Adrenal gland (tissue), 12 donors: ENCODE measurements around the gene SLC43A3. TPM values are rescaled to one million over a fixed set of nuclear protein-coding genes. Genes with fewer than 3 reads are reported as not detected.
"Not testable (repeated sequence)": the region's sequence is repeated elsewhere in the genome, so short reads cannot be mapped to it uniquely, and the experiment has no call there.

Experiments used
- DNase-seq, 7 donors: peaks; one replicate each; pipeline ENCODE4 v3.0.0-alpha.2; 2019 to 2020
- H3K27ac ChIP-seq, 5 donors: fragments of 200-600 bp; sonication (generic) in 4 of 5; 1 replicate in 3 of 5; 2 replicates in 2 of 5; pipeline versions ENCODE4 v1.5.1 to v1.8.0; 2016 to 2020; ENCODE audit warnings: mild to moderate bottlenecking in 1 of 5
- H3K27me3 ChIP-seq: fragments of 200-600 bp; 2 replicates; pipeline ENCODE4 v1.8.0; 2021
- H3K36me3 ChIP-seq, 2 donors: fragments of 200-600 bp; replicated peaks in 1 of 2; 1 replicate in 1 of 2; 2 replicates in 1 of 2; pipeline versions ENCODE4 v1.5.1 to v1.8.0; 2018 to 2022
- H3K4me1 ChIP-seq, 2 donors: fragments of 200-600 bp; replicated peaks in 1 of 2; 1 replicate in 1 of 2; 2 replicates in 1 of 2; pipeline versions ENCODE4 v1.5.1 to v1.8.0; 2018 to 2021
- H3K4me3 ChIP-seq, 4 donors: fragments of 200-600 bp; sonication (generic) in 3 of 4; one replicate each; pipeline ENCODE4 v1.5.1; 2016 to 2018
- H3K9me3 ChIP-seq, 3 donors: fragments of 200-600 bp; sonication (generic) in 1 of 3; replicated peaks in 1 of 3; 1 replicate in 2 of 3; 2 replicates in 1 of 3; pipeline versions ENCODE4 v1.5.1 to v1.8.0; 2016 to 2021
- CTCF ChIP-seq, 6 experiments: fragments of 450-650 bp in 4 of 6; fragments of 200-600 bp in 2 of 6; sonication (generic) in 1 of 6; IDR thresholded peaks; 1 replicate in 5 of 6; 2 replicates in 1 of 6; pipeline versions ENCODE4 v1.5.1 to v1.8.0; 2016 to 2021; ENCODE audit warnings: antibody characterized with exemption in 6 of 6, mild to moderate bottlenecking in 2 of 6, moderate library complexity in 1 of 6
- POLR2A ChIP-seq, 2 donors: fragments of 450-650 bp; IDR thresholded peaks; one replicate each; pipeline ENCODE4 v1.6.1; 2017; ENCODE audit warnings: antibody characterized with exemption in 2 of 2, mild to moderate bottlenecking in 2 of 2, moderate library complexity in 1 of 2
- WGBS, 4 donors: extraction: QIAGEN DNeasy Blood & Tissue Kit in 2 of 4; methylation state at CpG; one replicate each; pipeline versions ENCODE4 v1.1.5 to v1.1.7; 2013 to 2017; 5-methylcytosine and 5-hydroxymethylcytosine counted together
- intact Hi-C, 2 donors: fragments of 100-400 bp; cut with DNase I; formaldehyde crosslinking; loops; one replicate each; pipeline versions ENCODE4 v1.14.1 to v1.15.0; 2022 to 2023
- polyA plus RNA-seq, 3 donors: library from polyadenylated mRNA; stranded (reverse); fragments of 200-250 nt in 2 of 3; fragments of 350-450 nt in 1 of 3; fragmentation: Illumina TruSeq in 1 of 3; extraction: RNeasy Lipid Tissue Mini Kit (QIAGEN cat#74804) in 1 of 3; gene quantifications; one replicate each; pipeline ENCODE4 v1.2.3, GENCODE V29; 2013 to 2014
- total RNA-seq, 9 donors: library from RNA; depleted of rRNA in 4 of 9; stranded (reverse); fragments of >200 nt in 4 of 9; fragments of 120-200 nt in 1 of 9; fragmentation: NEBNext Ultra II Directional in 1 of 9; extraction: Animal tissue kit (Norgen Biotek cat#: 25700) in 1 of 9; gene quantifications; one replicate each; pipeline versions ENCODE4 v1.1.0 to v1.2.4, GENCODE V29; 2013 to 2023
- donor health status: healthy with polysubstance abuse.
- donor health status: Bipolar disorder and iron deficiency.
- donor health status: DM: yes; HTN: yes; CAD: no.
- donor health status: DM: no; HTN: no; CAD: no.
- donor health status: DM: no; HTN: no; CAD: no.
- donor health status: DM: yes; HTN: yes; CAD: no.

SLC43A3 gene
- total and polyA plus RNA-seq, 12 donors: 14.0 to 72.7 (median 27.3) TPM

DNA sequence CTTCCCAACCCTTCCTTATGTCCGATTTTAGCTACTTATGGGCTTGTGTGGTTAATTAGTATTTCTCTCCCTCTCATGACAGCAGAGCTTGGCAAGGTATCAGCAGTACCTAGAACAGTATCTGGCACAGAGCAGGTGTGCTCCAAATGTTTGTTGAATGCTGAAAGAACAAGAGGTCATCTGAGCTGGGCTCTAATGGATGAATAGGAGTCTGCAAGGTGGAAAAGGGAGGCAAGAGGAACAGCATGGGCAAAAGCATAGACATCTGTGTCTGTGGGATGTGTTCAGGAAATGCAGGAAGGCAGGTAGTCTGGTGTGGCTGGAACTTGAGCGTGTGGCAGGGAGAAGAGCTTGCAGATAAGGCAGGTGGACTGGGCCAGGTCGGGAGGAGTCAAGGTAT, 65.0 kb downstream of the SLC43A3 start:
- Histone ChIP-seq H3K27me3 (no peaks in the 10 kb centered on the region), H3K27ac (no peak overlapping the region), H3K9me3 (no peaks in the 10 kb centered on the region), H3K36me3 (no peaks in the 10 kb centered on the region), H3K4me3 (no peak overlapping the region), H3K4me1 (no peaks in the 10 kb centered on the region)
- no peak for DNase-seq
- TF ChIP-seq POLR2A (IDR thresholded peaks at IDR 0.05) (no peak), CTCF (IDR thresholded peaks at IDR 0.05) (no peak)
- intact Hi-C loops: no loop called here
- 65 to 83% (median 76%) methylated on average over 3 of the region's 3 CpGs for WGBS, 4 donors

DNA sequence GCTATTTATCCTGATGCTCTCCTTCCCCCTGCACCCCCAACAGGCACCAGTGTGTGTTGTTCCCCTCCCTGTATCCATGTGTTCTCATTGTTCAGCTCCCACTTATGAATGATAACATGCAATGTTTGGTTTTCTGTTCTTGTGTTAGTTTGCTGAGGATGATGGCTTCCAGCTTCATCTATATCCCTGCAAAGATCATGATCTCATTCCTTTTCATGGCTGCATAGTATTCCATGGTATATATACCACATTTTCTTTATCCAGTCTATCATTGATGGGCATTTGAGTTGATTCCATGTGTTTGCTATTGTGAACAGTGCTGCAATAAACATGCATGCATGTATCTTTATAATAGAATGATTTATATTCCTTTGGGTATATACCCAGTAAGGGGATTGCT, 65.5 kb downstream of the SLC43A3 start:
- DNase-seq, intact Hi-C loops, H3K4me1 ChIP-seq, H3K27me3 ChIP-seq, H3K4me3 ChIP-seq, H3K9me3 ChIP-seq, H3K27ac ChIP-seq, H3K36me3 ChIP-seq: not testable (repeated sequence)

GRCh38 chr11:57360991-57361390, 65.9 kb downstream of the SLC43A3 start:
- no peak overlapping the region for H3K4me3 ChIP-seq
- H3K4me1 ChIP-seq: no peaks in the 10 kb centered on the region
- H3K27me3 ChIP-seq: no peaks in the 10 kb centered on the region
- H3K9me3 ChIP-seq: no peaks in the 10 kb centered on the region
- no peak overlapping the region for H3K27ac ChIP-seq
- 86 to 94% (median 91%) methylated on average over 8 of the region's 8 CpGs for WGBS, 4 donors
- TF ChIP-seq POLR2A (IDR thresholded peaks at IDR 0.05) (no peak), CTCF (IDR thresholded peaks at IDR 0.05) (no peak)
- no peaks in the 10 kb centered on the region for H3K36me3 ChIP-seq
- DNase-seq: no peak
- intact Hi-C loops: no loop called here

- Histone ChIP-seq H3K27ac (no peak overlapping the region), H3K36me3 (no peaks in the 10 kb centered on the region), H3K4me3 (no peak overlapping the region), H3K4me1 (no peaks in the 10 kb centered on the region), H3K27me3 (no peaks in the 10 kb centered on the region), H3K9me3 (no peaks in the 10 kb centered on the region)
- 81 to 91% (median 89%) methylated on average over 9 of the region's 9 CpGs for WGBS, 4 donors
- intact Hi-C loops: loop anchor here in 1 of 2 donors (10.0 kb wide), 1 partner anchor 165 kb away; no protein-coding TSS in a partner anchor
- TF ChIP-seq CTCF (IDR thresholded peaks at IDR 0.05) (no peak), POLR2A (IDR thresholded peaks at IDR 0.05) (no peak)
- DNase-seq: no peak
These were observed 66.8 kb downstream of the SLC43A3 start for GRCh38 chr11:57359896-57360690.

- DNase-seq: no peak
- Histone ChIP-seq H3K36me3 (no peaks in the 10 kb centered on the region), H3K4me3 (no peak overlapping the region), H3K9me3 (no peaks in the 10 kb centered on the region), H3K27ac (no peak overlapping the region), H3K27me3 (no peaks in the 10 kb centered on the region), H3K4me1 (no peaks in the 10 kb centered on the region)
- TF ChIP-seq POLR2A (IDR thresholded peaks at IDR 0.05): no peak
- intact Hi-C loops: loop anchor here in 1 of 2 donors (10.0 kb wide), 1 partner anchor 165 kb away; no protein-coding TSS in a partner anchor
- WGBS, 4 donors: 63 to 88% (median 78%) methylated on average over 3 to 5 of the region's 5 CpGs
These were observed 67.5 kb downstream of the SLC43A3 start for GRCh38 chr11:57359396-57359795.
